BJ (cell line): ENCODE results near the gene EPB41L3. TPM values are rescaled to one million over a fixed set of nuclear protein-coding genes. Genes with fewer than 3 reads are reported as not detected.
A peak's percentile ranks its signal among the peaks of the same experiment; 100 is the strongest.

ENCODE experiments used
- CTCF ChIA-PET: fragments of 350-600 bp; formaldehyde crosslinking; extraction: SDS; loops from one replicate; lab custom pipeline; 2021; ENCODE audit warnings: antibody characterized with exemption, inconsistent platforms; lab: Yijun Ruan, JAX
- POLR2A ChIA-PET: fragments of 300-600 bp; sonication (Branson Sonifier 250); formaldehyde crosslinking; extraction: SDS; loops from one replicate; lab custom pipeline; 2021; ENCODE audit warnings: antibody characterized with exemption; lab: Charles Lee
- DNase-seq: peaks from one replicate; pipeline ENCODE4 v3.0.0-alpha.2; 2011; ENCODE audit warnings: low read depth
- H3K27me3 ChIP-seq: 2 replicates; pipeline ENCODE4 v1.6.0; 2011; ENCODE audit warnings: low read length; ENCODE audit not compliant: control insufficient read depth, insufficient read depth
- H3K36me3 ChIP-seq: 2 replicates; pipeline ENCODE4 v1.5.1; 2011; ENCODE audit warnings: low read length; ENCODE audit not compliant: control insufficient read depth, insufficient read depth
- H3K4me3 ChIP-seq: 2 replicates; pipeline ENCODE4 v1.5.1; 2011; ENCODE audit warnings: low read depth, mild to moderate bottlenecking, control low read depth, low read length
- polyA plus RNA-seq: library from polyadenylated mRNA; depleted of rRNA; stranded (reverse); fragments of >200 nt; gene quantifications from 2 replicates; pipeline ENCODE4 v1.2.3, GENCODE V29; 2011
- TF ChIP-seq, protein P1 (sequence below): IDR thresholded peaks from 2 replicates; pipeline ENCODE4 v1.5.1; 2011; ENCODE audit warnings: low read depth, mild to moderate bottlenecking, control low read depth, inconsistent platforms, low read length, moderate library complexity; ENCODE audit not compliant: insufficient read depth

The EPB41L3 gene
- polyA plus RNA-seq, 1 experiment: 4.6 TPM

DNA sequence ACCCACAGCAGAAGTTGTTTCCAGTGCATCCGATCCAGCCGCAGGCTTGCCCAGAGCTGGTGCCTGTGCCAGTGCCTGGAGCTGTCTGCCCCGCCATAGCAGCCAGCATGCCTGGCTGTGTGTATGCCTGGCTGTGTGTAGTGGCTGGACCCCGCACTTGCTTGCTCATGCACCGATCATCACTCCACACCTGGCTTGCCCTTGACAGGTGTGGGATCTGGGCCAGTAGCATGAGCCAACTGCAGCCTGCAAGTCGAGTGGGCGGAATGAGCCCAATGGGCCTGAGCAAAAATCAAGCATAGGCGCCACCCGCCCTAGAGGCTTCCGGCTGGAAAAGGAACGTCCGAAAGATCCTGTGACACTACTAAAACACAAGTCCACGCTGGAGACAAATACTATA lies 74.5 kb downstream of the EPB41L3 start:
- CTCF ChIA-PET: no interaction called here

GRCh38 chr18:5468394-5468793 lies 75.4 kb downstream of the EPB41L3 start:
- Histone ChIP-seq H3K36me3 (no peaks in the 10 kb centered on the region; the same call in 1 of the 2 replicates), H3K27me3 (no peaks in the 10 kb centered on the region), H3K4me3 (no peak overlapping the region)
- no peak for DNase-seq
- ChIA-PET POLR2A (no interaction called here), CTCF (no interaction called here)
- TF ChIP-seq, protein P1, sequence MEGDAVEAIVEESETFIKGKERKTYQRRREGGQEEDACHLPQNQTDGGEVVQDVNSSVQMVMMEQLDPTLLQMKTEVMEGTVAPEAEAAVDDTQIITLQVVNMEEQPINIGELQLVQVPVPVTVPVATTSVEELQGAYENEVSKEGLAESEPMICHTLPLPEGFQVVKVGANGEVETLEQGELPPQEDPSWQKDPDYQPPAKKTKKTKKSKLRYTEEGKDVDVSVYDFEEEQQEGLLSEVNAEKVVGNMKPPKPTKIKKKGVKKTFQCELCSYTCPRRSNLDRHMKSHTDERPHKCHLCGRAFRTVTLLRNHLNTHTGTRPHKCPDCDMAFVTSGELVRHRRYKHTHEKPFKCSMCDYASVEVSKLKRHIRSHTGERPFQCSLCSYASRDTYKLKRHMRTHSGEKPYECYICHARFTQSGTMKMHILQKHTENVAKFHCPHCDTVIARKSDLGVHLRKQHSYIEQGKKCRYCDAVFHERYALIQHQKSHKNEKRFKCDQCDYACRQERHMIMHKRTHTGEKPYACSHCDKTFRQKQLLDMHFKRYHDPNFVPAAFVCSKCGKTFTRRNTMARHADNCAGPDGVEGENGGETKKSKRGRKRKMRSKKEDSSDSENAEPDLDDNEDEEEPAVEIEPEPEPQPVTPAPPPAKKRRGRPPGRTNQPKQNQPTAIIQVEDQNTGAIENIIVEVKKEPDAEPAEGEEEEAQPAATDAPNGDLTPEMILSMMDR: no peak

More for the DNA sequence above, 74.5 kb downstream of the EPB41L3 start:
- H3K27me3 ChIP-seq: no peaks in the 10 kb centered on the region
- POLR2A ChIA-PET: no interaction called here
- no peak overlapping the region for H3K4me3 ChIP-seq
- no peak for DNase-seq
- TF ChIP-seq, protein P1: no peak
- no peaks in the 10 kb centered on the region; the same call in 1 of the 2 replicates for H3K36me3 ChIP-seq

GRCh38 chr18:5467671-5468070 lies 76.1 kb downstream of the EPB41L3 start:
- DNase-seq: no peak
- Histone ChIP-seq H3K27me3 (no peaks in the 10 kb centered on the region), H3K4me3 (no peak overlapping the region), H3K36me3 (no peaks in the 10 kb centered on the region; the same call in 1 of the 2 replicates)
- ChIA-PET POLR2A (no interaction called here), CTCF (no interaction called here)
- TF ChIP-seq, protein P1: no peak

DNA sequence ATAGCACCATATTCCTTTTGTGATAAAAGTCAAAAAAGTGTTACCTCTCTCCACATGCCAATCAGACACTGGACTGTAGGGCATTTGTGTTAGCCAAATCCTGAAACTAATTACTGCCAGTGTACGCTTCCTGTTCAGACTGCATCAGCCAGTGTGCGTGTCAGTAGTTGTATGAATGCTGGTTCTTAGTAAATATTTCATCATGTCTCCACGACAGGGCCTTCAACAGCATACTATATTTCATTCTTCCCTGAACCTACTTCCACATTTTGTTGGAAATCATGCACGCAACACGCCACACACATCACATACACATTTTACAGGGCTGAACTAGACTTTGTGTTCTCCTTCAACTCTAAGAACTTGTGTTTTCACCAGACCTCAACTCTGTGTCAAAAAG lies 77.5 kb downstream of the EPB41L3 start:
- Histone ChIP-seq H3K27me3 (no peaks in the 10 kb centered on the region), H3K36me3 (no peaks in the 10 kb centered on the region; the same call in 1 of the 2 replicates), H3K4me3 (no peak overlapping the region)
- no peak for DNase-seq
- ChIA-PET CTCF (no interaction called here), POLR2A (no interaction called here)
- TF ChIP-seq, protein P1: no peak

- TF ChIP-seq, protein P1: no peak
- Histone ChIP-seq H3K4me3 (no peak overlapping the region), H3K27me3 (no peaks in the 10 kb centered on the region), H3K36me3 (no peaks in the 10 kb centered on the region)
- peak; percentile 57 for DNase-seq
- POLR2A ChIA-PET: no interaction called here
- CTCF ChIA-PET: interaction anchor here (1.6 kb wide), 1 partner anchor 21 kb away, joined by 4 read pairs; no protein-coding TSS in a partner anchor
Measured at GRCh38 chr18:5464251-5464650, 79.5 kb downstream of the EPB41L3 start.
